ENCODE measurements around the gene BIRC7.

GRCh38 chr20:63268256-63268655 is 32.6 kb downstream of the BIRC7 start:
- no peak for TF ChIP-seq POLR2A (IDR thresholded peaks at IDR 0.05; ENCODE audit: low read depth)
- TF ChIP-seq CTCF (IDR thresholded peaks at IDR 0.05), result no peak
